GM12891 (cell line): Measurements from ENCODE around the gene C1orf35.

Experiments
- DNase-seq: peaks from one replicate; pipeline ENCODE4 v3.0.0; 2011; ENCODE audit warnings: low spot score; ENCODE audit not compliant: insufficient read length
- FAIRE-seq: peaks from 2 replicates; lab custom pipeline; 2011; peaks lifted over from hg19 to GRCh38; lab: Jason Lieb, UNC
- PAX5 ChIP-seq: IDR thresholded peaks from 2 replicates; pipeline ENCODE4 v1.6.1; 2011; ENCODE audit warnings: low read length, moderate library complexity, mild to moderate bottlenecking; ENCODE audit not compliant: insufficient read depth, severe bottlenecking
- POLR2A ChIP-seq: IDR thresholded peaks from 2 replicates; pipeline ENCODE4 v1.6.1; 2011; ENCODE audit warnings: low read depth, low read length, control low read depth
- POLR2AphosphoS5 ChIP-seq: IDR thresholded peaks from 2 replicates; pipeline ENCODE4 v1.6.1; 2011; ENCODE audit warnings: low read depth, low read length, control low read depth
- POU2F2 ChIP-seq: IDR thresholded peaks from 2 replicates; pipeline ENCODE4 v1.6.1; 2011; ENCODE audit warnings: low read depth, mild to moderate bottlenecking, control low read depth, low read length, moderate library complexity
- SPI1 ChIP-seq: IDR thresholded peaks from 2 replicates; pipeline ENCODE4 v1.6.1; 2011; ENCODE audit warnings: low read depth, low read length, control low read depth
- TAF1 ChIP-seq: IDR thresholded peaks from 2 replicates; pipeline ENCODE4 v1.6.1; 2011; ENCODE audit warnings: low read depth, low read length, control low read depth

The C1orf35 gene

DNA sequence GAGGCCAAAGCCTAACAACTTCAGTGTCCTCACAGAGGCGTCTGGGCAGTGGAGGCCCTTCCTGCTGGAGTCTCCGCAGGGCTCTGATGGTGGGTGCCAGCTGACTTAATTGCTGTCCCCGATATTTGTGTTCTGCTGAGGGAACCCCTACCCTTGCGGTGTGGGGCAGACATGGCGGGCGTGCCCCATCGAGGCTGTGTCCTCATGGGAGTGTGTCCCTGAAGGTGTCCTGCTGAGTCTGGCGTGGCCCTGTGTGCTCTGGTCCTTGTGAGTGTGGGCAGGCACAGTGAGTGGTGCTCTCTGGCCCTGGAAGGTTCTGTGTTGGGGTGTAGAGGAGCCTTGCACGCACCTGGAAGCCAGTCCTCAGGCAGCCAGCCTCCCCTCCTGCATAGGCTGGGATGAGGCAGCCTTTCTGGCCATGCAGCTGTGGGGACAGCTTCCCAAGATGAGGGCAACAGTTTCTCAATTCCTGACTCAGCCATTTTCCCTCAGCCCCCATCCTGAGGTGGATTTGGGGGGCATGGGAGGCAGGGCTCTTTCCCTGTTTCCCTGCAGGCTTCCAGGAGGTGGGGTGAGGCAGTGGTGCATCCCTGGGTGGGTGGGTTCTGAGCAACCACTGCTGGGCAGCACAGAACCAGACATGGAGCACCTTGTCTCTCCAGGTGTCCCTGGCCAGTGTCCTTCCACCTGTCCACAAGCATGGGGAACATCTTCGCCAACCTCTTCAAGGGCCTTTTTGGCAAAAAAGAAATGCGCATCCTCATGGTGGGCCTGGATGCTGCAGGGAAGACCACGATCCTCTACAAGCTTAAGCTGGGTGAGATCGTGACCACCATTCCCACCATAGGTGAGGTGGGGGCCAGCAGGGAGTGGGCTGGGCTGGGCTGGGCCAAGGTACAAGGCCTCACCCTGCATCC lies 6.5 kb downstream of the C1orf35 start:
- no peak for DNase-seq
- TF ChIP-seq POU2F2 (no peak), POLR2AphosphoS5 (no peak; the same call in 1 of the 2 replicates), SPI1 (no peak), POLR2A (no peak; the same call in 1 of the 2 replicates), TAF1 (no peak), PAX5 (no peak)
- no peak for FAIRE-seq

DNA sequence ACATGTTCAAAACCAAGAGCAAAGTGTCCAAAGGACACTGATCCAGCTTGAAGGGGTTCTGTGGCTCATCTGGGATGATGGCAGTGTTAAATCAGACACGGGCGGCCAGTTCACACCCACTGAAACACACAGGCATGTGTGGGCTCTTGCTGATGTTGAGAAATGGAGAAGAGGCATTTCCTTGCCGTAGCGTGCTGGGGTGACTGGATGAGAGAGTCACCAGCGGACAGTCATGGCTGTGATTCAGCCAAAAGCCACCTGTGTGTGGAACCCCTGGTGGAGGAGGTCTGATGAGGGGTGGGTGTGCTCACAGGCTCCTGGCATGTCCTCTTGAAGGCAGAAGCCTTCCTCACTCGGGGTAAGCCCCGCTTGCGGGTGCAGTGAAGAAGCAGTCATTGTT lies 7.2 kb downstream of the C1orf35 start:
- no peak for DNase-seq
- no peak for TF ChIP-seq PAX5
- TF ChIP-seq POLR2A = no peak
- no peak for TF ChIP-seq TAF1
- no peak for TF ChIP-seq POU2F2
- TF ChIP-seq POLR2AphosphoS5 = no peak
- no peak for TF ChIP-seq SPI1
- FAIRE-seq = no peak

DNA sequence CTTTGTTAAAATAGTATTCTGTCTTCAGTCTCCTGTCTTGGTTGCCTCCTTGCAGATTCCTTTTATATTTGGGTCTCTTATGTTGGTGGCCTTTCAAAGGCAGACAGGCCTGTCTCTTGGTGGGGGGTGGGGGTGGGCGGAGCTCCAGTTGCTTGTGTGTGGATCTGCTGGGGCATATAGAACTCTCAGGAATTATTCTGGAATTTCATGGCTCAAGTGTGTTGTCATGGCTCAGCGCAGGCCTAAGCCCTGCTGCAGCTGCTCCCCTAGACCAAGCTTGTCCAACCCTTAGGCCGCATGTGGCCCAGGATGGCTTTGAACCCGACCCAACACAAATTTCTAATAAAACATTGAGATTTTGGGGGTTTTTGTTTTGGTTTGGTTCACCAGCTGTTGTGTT lies 8.0 kb downstream of the C1orf35 start:
- FAIRE-seq (no peak), DNase-seq (no peak)
- TF ChIP-seq PAX5 = no peak
- no peak for TF ChIP-seq SPI1
- TF ChIP-seq POU2F2 = no peak
- TF ChIP-seq POLR2A = no peak
- TF ChIP-seq POLR2AphosphoS5 = no peak
- no peak for TF ChIP-seq TAF1

DNA sequence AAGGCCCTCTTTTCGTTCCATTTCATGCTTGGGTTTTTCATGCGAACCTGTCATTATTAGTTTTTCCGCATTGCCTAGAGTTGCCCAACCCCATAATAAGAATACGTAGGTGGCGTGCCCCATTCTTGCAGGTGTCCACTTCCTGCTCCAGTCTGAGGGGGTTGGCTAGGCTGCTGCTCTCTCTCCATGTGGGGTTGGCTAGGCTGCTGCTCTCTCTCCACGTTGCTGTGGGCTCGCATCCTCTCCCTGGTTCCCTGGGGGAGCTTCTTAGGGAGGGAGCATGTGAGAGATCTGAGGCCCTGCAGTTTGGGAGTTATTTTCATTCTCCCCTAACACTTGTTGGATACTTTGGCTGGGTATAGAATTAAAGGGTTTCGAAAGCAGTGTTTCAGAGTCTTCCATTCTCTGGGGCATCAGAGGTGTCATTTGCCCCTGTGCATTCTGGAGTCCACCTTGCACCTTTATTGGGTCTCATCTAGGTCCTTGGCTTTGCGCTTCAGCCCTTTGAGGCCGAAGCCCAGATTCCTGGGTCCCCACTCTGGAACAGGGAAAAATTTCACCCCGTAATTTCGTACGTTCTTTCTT lies 8.6 kb downstream of the C1orf35 start:
- FAIRE-seq (no peak), DNase-seq (no peak)
- TF ChIP-seq POU2F2 (no peak), TAF1 (no peak), POLR2AphosphoS5 (no peak), POLR2A (no peak), PAX5 (no peak), SPI1 (no peak)

DNA sequence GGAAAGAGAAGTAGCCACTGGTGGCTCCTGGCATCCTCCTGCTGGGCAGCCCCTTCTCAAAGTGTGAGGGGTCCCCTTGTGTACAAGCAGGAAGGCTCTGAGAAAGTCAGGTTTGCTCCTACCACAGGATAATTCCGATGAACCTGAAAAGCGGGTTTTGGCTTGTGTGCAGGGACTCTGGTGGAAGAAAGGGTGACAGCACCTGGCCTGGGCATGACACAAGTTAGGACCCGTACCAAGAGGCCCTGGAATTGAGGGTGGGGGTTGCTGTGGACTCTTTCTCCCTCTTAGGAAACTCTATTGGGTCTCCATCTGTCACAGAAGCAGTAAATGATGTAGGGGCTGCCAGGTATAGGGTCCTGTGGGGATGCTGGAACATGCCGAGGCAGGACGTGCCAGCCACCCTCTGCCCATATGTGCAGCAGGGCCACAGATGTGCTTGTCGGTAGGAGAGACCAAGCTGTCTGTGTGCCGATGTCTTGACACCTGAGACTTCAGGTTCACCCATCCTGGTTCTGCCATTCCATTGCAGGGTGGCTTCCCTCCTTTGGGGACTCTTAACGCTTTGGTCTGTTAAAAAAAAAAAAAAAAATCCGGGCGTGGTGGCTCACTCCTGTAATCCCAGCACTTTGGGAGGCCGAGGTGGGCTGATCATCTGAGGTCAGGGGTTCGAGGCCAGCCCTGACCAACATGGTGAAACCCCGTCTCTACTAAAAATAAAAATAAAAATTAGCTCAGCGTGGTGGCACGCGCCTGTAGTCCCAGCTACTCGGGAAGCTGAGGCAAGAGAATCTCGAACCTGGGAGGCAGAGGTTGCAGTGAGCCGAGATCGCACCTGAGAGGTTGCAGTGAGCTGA lies 9.8 kb downstream of the C1orf35 start:
- FAIRE-seq (no peak), DNase-seq (no peak)
- TF ChIP-seq POLR2AphosphoS5 (peak; percentile 43; the same call in 1 of the 2 replicates), PAX5 (no peak)

DNA sequence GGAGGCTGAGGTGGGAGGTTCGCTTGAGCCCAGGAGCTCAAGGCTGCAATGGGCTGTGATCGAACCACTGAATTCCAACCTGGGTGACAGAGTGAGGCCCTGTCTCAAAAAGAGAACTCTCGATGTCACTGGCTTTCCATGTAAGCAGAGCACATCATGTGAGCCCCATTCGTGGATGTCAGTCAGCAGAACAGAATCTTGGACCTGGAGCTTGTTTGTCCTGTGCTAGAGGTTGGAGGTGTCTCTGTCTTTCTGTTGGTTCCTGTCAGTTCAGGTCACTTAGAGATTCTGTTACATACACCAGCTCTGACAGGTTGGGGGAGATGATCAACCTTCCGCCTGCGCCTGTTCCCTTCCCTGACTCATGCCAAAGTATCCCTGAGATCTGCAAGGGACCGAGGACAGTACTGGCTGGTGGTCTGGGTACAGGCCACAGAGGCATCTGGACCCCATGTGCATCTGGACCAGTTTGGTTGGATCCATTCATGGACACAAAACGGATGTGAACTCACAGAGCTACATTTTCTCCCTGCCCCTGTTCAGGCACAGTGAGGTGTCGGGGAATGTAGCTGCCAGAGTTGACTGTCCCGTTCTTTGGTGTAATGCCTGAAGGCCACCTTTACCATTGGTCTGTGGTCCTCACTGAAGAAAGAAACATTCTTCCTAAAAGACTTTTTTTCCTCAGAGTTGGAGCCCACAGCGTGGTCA lies 10.6 kb downstream of the C1orf35 start:
- no peak for FAIRE-seq
- DNase-seq = no peak
- TF ChIP-seq POLR2AphosphoS5 (peak; percentile 47; the same call in 1 of the 2 replicates), SPI1 (no peak)

DNA sequence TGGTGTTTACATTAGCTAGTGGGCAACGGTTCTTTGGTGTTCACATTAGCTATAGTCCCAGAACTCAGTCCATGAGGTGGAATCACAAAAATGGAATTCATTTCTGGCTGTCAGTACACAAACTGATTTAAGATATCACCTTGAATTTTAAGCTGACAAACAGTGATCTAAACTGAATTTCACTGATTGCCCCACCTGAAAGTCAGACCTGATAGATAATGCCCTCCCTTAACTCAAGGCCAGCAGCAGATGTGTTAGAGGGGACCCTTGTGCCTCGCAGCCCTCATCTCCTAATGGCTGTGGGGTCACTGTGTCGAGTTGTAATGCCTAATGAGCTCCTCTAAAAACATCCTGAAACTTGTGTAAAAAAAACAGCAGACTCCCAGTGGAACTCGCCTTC lies 12.0 kb downstream of the C1orf35 start:
- TF ChIP-seq POLR2A (no peak), POLR2AphosphoS5 (no peak), POU2F2 (no peak)
- FAIRE-seq (no peak), DNase-seq (no peak)

DNA sequence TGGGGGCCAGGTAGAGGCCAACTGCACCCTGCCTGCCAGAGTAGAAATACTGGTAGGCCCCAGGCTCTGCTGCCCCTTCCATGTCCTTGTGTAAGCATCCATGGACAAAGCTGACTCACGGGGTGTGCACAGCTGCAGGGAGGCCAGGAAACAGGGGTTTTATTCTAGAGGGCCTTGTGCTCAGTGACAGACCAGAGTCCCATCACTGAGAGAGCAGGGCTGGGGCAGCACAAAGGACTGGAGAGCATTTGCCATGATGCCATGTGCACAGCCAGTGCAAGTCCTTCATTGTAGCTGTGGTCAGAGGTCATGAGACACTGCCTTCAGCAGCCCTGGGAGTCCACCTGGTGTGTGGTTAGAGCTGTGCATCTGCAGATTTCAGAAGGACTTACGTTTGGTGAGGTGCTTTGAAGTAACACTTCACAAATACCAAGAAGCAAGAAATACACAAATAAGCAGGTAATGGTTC lies 12.5 kb downstream of the C1orf35 start:
- TF ChIP-seq TAF1 = no peak
- TF ChIP-seq POU2F2 = 0 out of 2 replicates have a peak, but pooled peaks have one; percentile 13
- no peak for DNase-seq
- FAIRE-seq = no peak

DNA sequence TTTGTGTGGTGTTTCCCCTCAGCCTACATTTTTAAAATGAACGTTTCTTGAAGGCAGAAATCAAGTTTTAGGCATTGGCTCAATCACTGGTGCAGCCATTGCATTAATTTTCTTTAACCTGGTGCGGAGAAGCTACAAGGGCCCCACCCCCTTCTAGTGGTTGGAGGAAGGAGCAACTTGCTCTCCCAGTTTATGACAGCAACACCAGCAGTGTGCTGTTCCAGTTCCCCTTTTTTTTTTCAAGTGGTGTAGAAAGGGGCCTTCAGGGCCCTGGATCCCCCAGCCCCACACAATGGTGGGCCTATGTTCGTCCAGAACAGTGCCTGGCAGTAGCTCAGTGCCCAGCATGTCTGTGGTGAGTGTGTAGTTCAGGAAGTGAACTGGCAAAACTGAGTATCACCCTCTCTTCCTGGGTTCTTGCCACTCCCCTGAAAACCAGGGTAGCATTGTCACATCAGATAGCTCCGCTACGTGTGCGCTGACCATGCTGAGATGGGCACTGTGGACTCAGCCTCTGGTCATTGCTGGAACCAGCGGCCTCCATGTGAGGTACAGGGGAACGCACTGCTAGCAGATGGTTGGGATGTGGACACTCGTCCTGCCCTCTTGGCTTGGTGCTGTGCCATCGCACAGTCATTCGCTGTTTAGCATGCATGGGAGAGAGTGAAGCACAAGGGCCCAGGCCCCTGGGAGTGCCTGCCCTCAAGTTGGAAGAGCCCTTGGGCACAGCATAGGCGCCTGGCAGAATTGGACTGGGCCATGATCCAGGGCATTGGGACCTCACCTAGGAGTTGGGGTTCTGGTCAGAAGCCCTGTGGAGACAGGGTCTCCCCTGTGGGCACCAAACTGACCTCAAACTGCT lies 13.4 kb downstream of the C1orf35 start:
- no peak for TF ChIP-seq POLR2AphosphoS5
- peak; percentile 91 for TF ChIP-seq SPI1
- no peak for TF ChIP-seq POU2F2
- no peak for TF ChIP-seq PAX5
- no peak for TF ChIP-seq POLR2A
- TF ChIP-seq TAF1 = no peak
- DNase-seq (no peak), FAIRE-seq (no peak)
